K562 (cell line): ENCODE measurements around the gene HEG1. TPM values are rescaled to one million over a fixed set of nuclear protein-coding genes. Genes with fewer than 3 reads are reported as not detected.

Experiments used
- ATAC-seq: fragments of 200-7000 bp; cut with Tn5 transposase; 3 replicates; pipeline ENCODE4 v1.9.1; 2020; ENCODE audit warnings: moderate library complexity
- BruUV-seq: library from RNA; stranded (reverse); fragments of 400-500 nt; replicated peaks from 2 replicates; lab custom pipeline; 2021; lab: Mats Ljungman, UMichigan
- CTCF ChIA-PET: fragments of 300-600 bp; formaldehyde crosslinking; extraction: SDS; loops from one replicate; lab custom pipeline; 2021; ENCODE audit warnings: low intra/inter-chr PET ratio; lab: Yijun Ruan, JAX
- POLR2A ChIA-PET: fragments of 300-600, 350-650 bp; sonication (Branson Sonifier 250); formaldehyde crosslinking; extraction: SDS; loops from one replicate; lab custom pipeline; 2021; ENCODE audit warnings: antibody characterized with exemption, inconsistent platforms; lab: Yijun Ruan, JAX
- DNase-seq, 4 experiments: peaks; one replicate each; pipeline versions ENCODE4 v3.0.0 to v3.0.0-alpha.2; 2011 to 2018; ENCODE audit warnings: low spot score in 3 of 4, mixed read lengths in 3 of 4; ENCODE audit errors: extremely low read depth in 1 of 4
- FAIRE-seq: peaks from 2 replicates; lab custom pipeline; 2011; peaks lifted over from hg19 to GRCh38; lab: Jason Lieb, UNC
- H2AFZ ChIP-seq: 2 replicates; pipeline ENCODE4 v1.6.0; 2011; ENCODE audit warnings: low read depth, low read length, control low read depth, inconsistent platforms
- H3K27ac ChIP-seq: fragments of 200-600 bp; 3 replicates; pipeline ENCODE4 v1.8.0; 2011; ENCODE audit warnings: low read depth, mild to moderate bottlenecking, control low read depth, inconsistent platforms, low read length, moderate library complexity, mixed read lengths; ENCODE audit errors: extremely low read depth
- H3K27me3 ChIP-seq, 2 experiments: fragments of 300-600 bp in 1 of 2; 2 replicates in 1 of 2; 3 replicates in 1 of 2; pipeline versions ENCODE4 v1.6.0 to v1.8.0; 2011; ENCODE audit warnings: inconsistent platforms in 2 of 2, low read length in 2 of 2, mild to moderate bottlenecking in 1 of 2, mixed read lengths in 1 of 2, moderate library complexity in 1 of 2; ENCODE audit not compliant: control insufficient read depth in 2 of 2, insufficient read depth in 2 of 2
- H3K36me3 ChIP-seq: fragments of 300-600 bp; 3 replicates; pipeline ENCODE4 v1.8.0; 2011; ENCODE audit warnings: mild to moderate bottlenecking, low read length, inconsistent platforms; ENCODE audit not compliant: control insufficient read depth, insufficient read depth
- H3K4me1 ChIP-seq, 2 experiments: fragments of 200-600 bp in 1 of 2; replicated peaks in 1 of 2; 2 replicates in 1 of 2; 3 replicates in 1 of 2; pipeline versions ENCODE4 v1.5.1 to v1.8.0; 2011; ENCODE audit warnings: inconsistent platforms in 2 of 2, low read length in 2 of 2, mild to moderate bottlenecking in 1 of 2, mixed read lengths in 1 of 2, moderate library complexity in 1 of 2; ENCODE audit not compliant: control insufficient read depth in 2 of 2, insufficient read depth in 2 of 2
- H3K4me2 ChIP-seq: 2 replicates; pipeline ENCODE4 v1.6.1; 2011; ENCODE audit warnings: low read length, control low read depth, inconsistent platforms, mixed read lengths; ENCODE audit not compliant: insufficient read depth
- H3K4me3 ChIP-seq: fragments of 200-600 bp; sonication (generic), shearing (Covaris generic); 2 replicates; pipeline ENCODE4 v1.5.1; 2016; ENCODE audit warnings: control low read depth, inconsistent platforms
- H3K79me2 ChIP-seq: fragments of 200-600 bp; 3 replicates; pipeline ENCODE4 v1.8.0; 2011; ENCODE audit warnings: low read length, inconsistent platforms; ENCODE audit not compliant: control insufficient read depth, insufficient read depth
- H3K9ac ChIP-seq, 2 experiments: 2 replicates each; pipeline versions ENCODE4 v1.6.0 to v1.6.1; 2011; ENCODE audit warnings: low read depth in 2 of 2, low read length in 2 of 2, control low read depth in 1 of 2, inconsistent platforms in 1 of 2, mild to moderate bottlenecking in 1 of 2, mixed read lengths in 1 of 2; ENCODE audit not compliant: insufficient read depth in 1 of 2
- H3K9me1 ChIP-seq: one replicate; pipeline ENCODE4 v1.6.0; 2011; ENCODE audit warnings: inconsistent platforms, mild to moderate bottlenecking, low read length, moderate library complexity; ENCODE audit not compliant: control insufficient read depth, insufficient read depth
- H3K9me3 ChIP-seq: replicated peaks from 2 replicates; pipeline ENCODE4 v1.5.1; 2011; ENCODE audit warnings: low read depth, low read length, inconsistent platforms; ENCODE audit not compliant: control insufficient read depth, insufficient read depth
- H4K20me1 ChIP-seq: replicated peaks from 2 replicates; pipeline ENCODE4 v1.6.1; 2011; ENCODE audit warnings: low read length, inconsistent platforms, mixed read lengths; ENCODE audit not compliant: control insufficient read depth, insufficient read depth
- ATF1 ChIP-seq, 2 experiments: fragments of 450-650 bp in 1 of 2; IDR thresholded peaks; 2 replicates each; pipeline ENCODE4 v1.6.1; 2016; ENCODE audit warnings: missing compliant biosample characterization in 1 of 2, missing genetic modification characterization in 1 of 2
- BRD4 ChIP-seq: fragments of 200-600 bp; sonication (generic); IDR thresholded peaks from 2 replicates; pipeline ENCODE4 v1.6.1; 2017; ENCODE audit warnings: inconsistent platforms
- CSDE1 ChIP-seq, 2 experiments: fragments of 450-650 bp; IDR thresholded peaks; 2 replicates each; pipeline ENCODE4 v1.6.1; 2016; ENCODE audit warnings: mild to moderate bottlenecking in 1 of 2
- ESRRB ChIP-seq: fragments of 250-450 bp; sonication (Bioruptor Pico); IDR thresholded peaks from 2 replicates; pipeline ENCODE4 v1.5.0; 2020; ENCODE audit warnings: mild to moderate bottlenecking, moderate library complexity, borderline replicate concordance
- ILK ChIP-seq: fragments of 450-650 bp; IDR thresholded peaks from 2 replicates; pipeline ENCODE4 v1.6.1; 2016; ENCODE audit warnings: missing genetic modification characterization, low read depth, mild to moderate bottlenecking, missing compliant biosample characterization, moderate library complexity, borderline replicate concordance
- KAT2B ChIP-seq: IDR thresholded peaks from one replicate; pipeline ENCODE4 v1.6.1; 2012; ENCODE audit warnings: low read depth, mild to moderate bottlenecking, control low read depth, inconsistent platforms, low read length, moderate library complexity
- MYBL2 ChIP-seq, 2 experiments: fragments of 450-650 bp in 1 of 2; sonication (generic) in 1 of 2; formaldehyde crosslinking in 1 of 2; IDR thresholded peaks; 2 replicates each; pipeline versions ENCODE4 v1.6.1 to v1.8.1; 2017 to 2022; ENCODE audit warnings: borderline replicate concordance in 1 of 2, inconsistent platforms in 1 of 2, low read depth in 1 of 2, mild to moderate bottlenecking in 1 of 2, missing genetic modification reagents in 1 of 2, moderate library complexity in 1 of 2
- PHB2 ChIP-seq: fragments of 450-650 bp; IDR thresholded peaks from 2 replicates; pipeline ENCODE4 v1.6.1; 2017; ENCODE audit warnings: low read depth
- RERE ChIP-seq: sonication (generic); formaldehyde crosslinking; IDR thresholded peaks from 2 replicates; pipeline ENCODE4 v1.8.0; 2023; ENCODE audit warnings: missing genetic modification reagents, mild to moderate bottlenecking, borderline replicate concordance
- STAT5B ChIP-seq: fragments of 250-450 bp; sonication (Bioruptor Pico); IDR thresholded peaks from 2 replicates; pipeline ENCODE4 v1.8.0; 2021; ENCODE audit warnings: mild to moderate bottlenecking, inconsistent platforms
- ZNF232 ChIP-seq: sonication (generic); formaldehyde crosslinking; IDR thresholded peaks from 2 replicates; pipeline ENCODE4 v1.8.0; 2022; ENCODE audit warnings: mild to moderate bottlenecking, missing genetic modification reagents
- ZNF253 ChIP-seq: fragments of 250-450 bp; sonication (Bioruptor Pico); conservative IDR thresholded peaks from 2 replicates; pipeline ENCODE4 v1.6.1; 2021; ENCODE audit warnings: mild to moderate bottlenecking
- ZNF395 ChIP-seq: fragments of 200-800 bp; sonication (Bioruptor generic); IDR thresholded peaks from 2 replicates; pipeline ENCODE4 v1.6.1; 2017; ENCODE audit warnings: missing genetic modification characterization, missing compliant biosample characterization
- WGBS: fragments of 100-300 bp; shearing (Covaris generic); methylation state at CpG from one replicate; pipeline ENCODE4 v1.1.6; 2016; ENCODE audit warnings: low coverage, mixed read lengths; ENCODE audit not compliant: insufficient coverage; ENCODE audit errors: missing lambda C conversion rate; 5-methylcytosine and 5-hydroxymethylcytosine counted together
- in situ Hi-C: fragments of 300-500 bp; cut with MboI; formaldehyde crosslinking; loops from 4 replicates; pipeline ENCODE4 v1.15.0; 2018; ENCODE audit warnings: inconsistent platforms, mixed read lengths
- intact Hi-C: fragments of 100-400 bp; cut with micrococcal nuclease; formaldehyde crosslinking; loops from 2 replicates; pipeline ENCODE4 v1.14.2; 2022
- polyA plus RNA-seq, 8 experiments: library from polyadenylated mRNA; depleted of rRNA in 4 of 8; stranded (reverse) in 5 of 8; unstranded in 3 of 8; fragments of >200 nt; fragmentation: Nextera tagmentation in 2 of 8; fragmentation: Illumina TruSeq in 1 of 8; extraction: Ambion mirVana in 2 of 8; extraction: Trizol in 1 of 8; gene quantifications; 2 replicates each; pipeline versions ENCODE4 v1.2.1 to v1.2.3, GENCODE V29; 2011 to 2014; ENCODE audit warnings: inconsistent platforms in 1 of 8, missing spikeins in 1 of 8
- total RNA-seq, 7 experiments: library from RNA; depleted of rRNA in 6 of 7; stranded (reverse); fragments of >200 nt in 6 of 7; fragmentation: Illumina TruSeq in 2 of 7; extraction: Trizol in 2 of 7; gene quantifications; 2 replicates each; pipeline versions ENCODE4 v1.2.1 to v1.2.3, GENCODE V29; 2011 to 2021; ENCODE audit warnings: low replicate concordance in 1 of 7
- TF ChIP-seq, protein P1 (sequence below): sonication (generic); formaldehyde crosslinking; IDR thresholded peaks from 2 replicates; pipeline ENCODE4 v1.4.0; 2020; ENCODE audit warnings: mild to moderate bottlenecking, missing genetic modification reagents

Gene HEG1
- total and polyA plus RNA-seq, 9 of the 15 experiments (the other 6 are each of a cell fraction or from before 2014, with no cell fraction given) = 0.24 TPM; not detected in 8

- no peak overlapping the region for H3K9ac ChIP-seq
- H3K4me3 ChIP-seq = no peak overlapping the region
- no TSS peak for BruUV-seq
- H3K27ac ChIP-seq = no peak overlapping the region
- H4K20me1 ChIP-seq = no peaks in the 10 kb centered on the region
- POLR2A ChIA-PET = no interaction called here
- H3K4me1 ChIP-seq = no peaks in the 10 kb centered on the region
- no peaks in the 10 kb centered on the region; the same call in 1 of the 2 replicates for H3K9me3 ChIP-seq
- CTCF ChIA-PET = no interaction called here
- WGBS = 0% methylated on average over 5 of the region's 7 CpGs
- in situ Hi-C loops = no loop called here
- H3K9me1 ChIP-seq = no peaks in the 10 kb centered on the region
- peaks cover 5 to 16% of the 10 kb centered on the region in 2 experiments; a peak in 3 of 5 replicates for H3K27me3 ChIP-seq
- H2AFZ ChIP-seq = no peak overlapping the region
- no peak for TF ChIP-seq ZNF253 (CRISPR knock-in tag)
- no peak for TF ChIP-seq BRD4
- TF ChIP-seq KAT2B = no peak
- TF ChIP-seq MYBL2 (IDR thresholded peaks at IDR 0.05; ENCODE audit: low read depth) = no peak
- no peak for TF ChIP-seq MYBL2 (CRISPR knock-in tag; IDR thresholded peaks at IDR 0.05; ENCODE audit: borderline replicate concordance)
- TF ChIP-seq ESRRB (CRISPR knock-in tag) = no peak
- TF ChIP-seq PHB2 = no peak
- no peak for TF ChIP-seq ILK (tag)
- TF ChIP-seq ZNF232 (CRISPR knock-in tag) = no peak
- TF ChIP-seq, protein P1, sequence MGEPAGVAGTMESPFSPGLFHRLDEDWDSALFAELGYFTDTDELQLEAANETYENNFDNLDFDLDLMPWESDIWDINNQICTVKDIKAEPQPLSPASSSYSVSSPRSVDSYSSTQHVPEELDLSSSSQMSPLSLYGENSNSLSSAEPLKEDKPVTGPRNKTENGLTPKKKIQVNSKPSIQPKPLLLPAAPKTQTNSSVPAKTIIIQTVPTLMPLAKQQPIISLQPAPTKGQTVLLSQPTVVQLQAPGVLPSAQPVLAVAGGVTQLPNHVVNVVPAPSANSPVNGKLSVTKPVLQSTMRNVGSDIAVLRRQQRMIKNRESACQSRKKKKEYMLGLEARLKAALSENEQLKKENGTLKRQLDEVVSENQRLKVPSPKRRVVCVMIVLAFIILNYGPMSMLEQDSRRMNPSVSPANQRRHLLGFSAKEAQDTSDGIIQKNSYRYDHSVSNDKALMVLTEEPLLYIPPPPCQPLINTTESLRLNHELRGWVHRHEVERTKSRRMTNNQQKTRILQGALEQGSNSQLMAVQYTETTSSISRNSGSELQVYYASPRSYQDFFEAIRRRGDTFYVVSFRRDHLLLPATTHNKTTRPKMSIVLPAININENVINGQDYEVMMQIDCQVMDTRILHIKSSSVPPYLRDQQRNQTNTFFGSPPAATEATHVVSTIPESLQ = no peak
- no peak for TF ChIP-seq STAT5B (CRISPR knock-in tag)
- no peak for TF ChIP-seq RERE (CRISPR knock-in tag)
- no peak for TF ChIP-seq CSDE1 (IDR thresholded peaks at IDR 0.05)
- TF ChIP-seq ZNF395 (CRISPR knock-in tag) = no peak
- no peak for TF ChIP-seq ATF1 (CRISPR knock-in tag; IDR thresholded peaks at IDR 0.05)
- TF ChIP-seq ATF1 (tag; IDR thresholded peaks at IDR 0.05) = no peak
- DNase-seq (no peak), ATAC-seq (no peak), FAIRE-seq (no peak)
- H3K36me3 ChIP-seq = no peaks in the 10 kb centered on the region
- H3K79me2 ChIP-seq = no peaks in the 10 kb centered on the region
- intact Hi-C loops = no loop called here
- H3K4me2 ChIP-seq = no peak overlapping the region
These were observed 43.9 kb downstream of the HEG1 start for GRCh38 chr3:125011941-125012340.
